ENCODE measurements around the gene REM2.

The REM2 gene

DNA sequence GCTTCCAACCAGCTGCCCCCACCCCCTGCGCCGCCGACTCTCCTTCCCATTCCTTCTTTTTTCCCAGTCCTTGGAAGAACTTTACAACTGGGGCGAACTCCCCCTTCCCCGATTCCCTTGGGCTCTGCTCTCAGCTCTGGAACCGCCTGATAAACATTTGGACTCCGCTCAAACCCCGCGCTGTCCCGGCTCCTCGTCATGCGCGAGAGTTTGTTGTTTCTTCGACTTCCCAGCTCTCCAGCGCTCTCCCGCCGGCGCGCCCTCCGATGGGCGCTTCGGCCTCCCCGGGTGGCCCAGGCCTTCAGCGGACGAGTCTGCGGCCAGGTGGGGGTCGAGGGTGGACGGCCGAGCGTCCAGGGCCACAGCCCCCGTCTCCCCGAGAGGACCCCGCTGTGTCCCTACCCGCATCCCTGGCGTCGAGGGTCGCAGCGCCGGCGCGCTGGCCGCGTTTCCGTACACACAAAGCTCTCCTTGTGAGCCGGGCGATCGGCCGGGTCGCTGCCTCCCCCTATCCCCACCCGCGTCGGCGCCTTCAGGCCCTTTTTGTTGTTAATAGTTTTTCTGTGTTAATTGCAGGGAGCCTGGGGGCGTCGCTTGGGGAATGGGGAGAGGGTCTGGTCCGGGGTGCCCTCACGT is 45.8 kb upstream of the REM2 start:
- Histone ChIP-seq H3K36me3 (ENCODE audit: control insufficient read depth in 1 of 2, insufficient read depth in 2 of 2, low read length in 2 of 2) (peaks cover 37 to 38% of the 10 kb centered on the region in 2 experiments), H2BK120ac (ENCODE audit: insufficient read depth, low read length, poor library complexity) (peak overlapping the region; percentile 99), H3K4me1 (ENCODE audit: control insufficient read depth in 1 of 2, insufficient read depth in 2 of 2, low read length in 2 of 2) (peaks cover 14 to 23% of the 10 kb centered on the region in 2 experiments), H4K12ac (ENCODE audit: low read depth, low read length) (peak overlapping the region; percentile 95), H3K27me3 (ENCODE audit: insufficient read depth, low read length) (no peaks in the 10 kb centered on the region), H3K79me1 (ENCODE audit: low read length) (peaks cover 40% of the 10 kb centered on the region), H2BK5ac (ENCODE audit: low read depth, low read length, poor library complexity) (peak overlapping the region; percentile 96), H3K79me2 (ENCODE audit: control insufficient read depth, insufficient read depth, low read length, poor library complexity) (peaks cover 32% of the 10 kb centered on the region), H3K23ac (ENCODE audit: low read length) (no peak overlapping the region), H3K14ac (ENCODE audit: low read length) (peak overlapping the region; percentile 99), H3K27ac (ENCODE audit: low read depth, low read length) (peak overlapping the region; percentile 84), H3K9ac (ENCODE audit: low read length) (peak overlapping the region; percentile 99), H3K4me2 (ENCODE audit: low read length) (peak overlapping the region; percentile 79), H3K18ac (ENCODE audit: low read length) (peak overlapping the region; percentile 98), H2AFZ (ENCODE audit: insufficient read depth, low read length, poor library complexity) (peak overlapping the region; percentile 66), H2BK12ac (ENCODE audit: low read length) (peak overlapping the region; percentile 55), H3K4me3 (ENCODE audit: low read depth, low read length) (peak overlapping the region; percentile 98), H4K8ac (ENCODE audit: low read depth, low read length) (peak overlapping the region; percentile 78), H4K91ac (ENCODE audit: low read depth, low read length) (peak overlapping the region; percentile 93), H2AK5ac (ENCODE audit: low read length) (peak overlapping the region; percentile 94), H3K4ac (ENCODE audit: low read depth, low read length) (peak overlapping the region; percentile 98), H3K9me3 (ENCODE audit: insufficient read depth, low read depth, low read length) (peaks cover 6% of the 10 kb centered on the region)
- no CpG with 5 or more reads among the region's 57 CpGs for WGBS (ENCODE audit: extremely low coverage, insufficient coverage, insufficient read length)
- peak in 1 of 2 donors; percentile 67 for DNase-seq

DNA sequence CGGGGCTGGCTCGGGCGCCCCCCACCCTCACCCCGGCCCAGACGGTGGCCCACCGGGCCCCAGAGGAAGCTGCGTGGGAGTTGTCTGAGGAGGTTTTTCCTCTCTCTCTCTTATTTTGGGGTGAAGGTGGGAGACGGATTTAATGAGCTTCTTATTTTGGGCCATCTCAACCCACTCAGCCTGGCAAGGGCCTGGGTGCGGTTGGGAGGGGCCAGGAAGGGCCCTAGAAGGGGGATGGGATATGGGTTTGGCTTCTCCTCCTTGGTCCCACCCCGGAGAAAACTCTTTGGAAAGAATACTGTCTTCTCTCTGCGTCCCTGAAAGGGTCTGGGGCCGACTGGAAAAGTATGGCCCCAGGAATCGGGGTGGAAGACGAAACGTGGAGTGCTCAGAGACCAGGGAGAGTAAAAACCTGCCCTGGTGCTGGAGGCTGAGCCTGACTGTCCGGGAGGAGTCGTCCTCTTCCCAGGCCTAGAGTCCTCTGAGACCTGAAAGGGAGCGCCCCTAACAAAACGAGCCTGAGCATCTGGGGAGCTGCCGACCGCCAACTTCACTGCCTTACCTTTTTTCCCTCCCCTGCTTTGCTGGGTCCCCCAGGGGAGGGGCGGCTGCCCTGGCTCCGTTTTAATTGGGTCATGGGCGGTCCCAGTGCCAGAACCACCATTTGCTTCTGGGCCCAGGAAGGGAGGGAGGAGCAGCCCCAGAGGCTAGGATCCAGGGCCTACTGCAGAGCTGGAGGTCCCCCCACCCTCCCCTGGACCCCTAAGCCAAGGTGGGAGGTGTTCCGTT is 45.1 kb upstream of the REM2 start:
- peak overlapping the region; percentile 94 for H2AK5ac ChIP-seq (ENCODE audit: low read length)
- peak overlapping the region; percentile 79 for H3K4me2 ChIP-seq (ENCODE audit: low read length)
- peak overlapping the region; percentile 29 for H2BK12ac ChIP-seq (ENCODE audit: low read length)
- peak; percentile 11 to 46 for DNase-seq
- peaks cover 40% of the 10 kb centered on the region for H3K79me1 ChIP-seq (ENCODE audit: low read length)
- peak overlapping the region; percentile 66 for H2AFZ ChIP-seq (ENCODE audit: insufficient read depth, low read length, poor library complexity)
- peaks cover 32% of the 10 kb centered on the region for H3K79me2 ChIP-seq (ENCODE audit: control insufficient read depth, insufficient read depth, low read length, poor library complexity)
- H3K18ac ChIP-seq (ENCODE audit: low read length), result peak overlapping the region; percentile 98
- H3K4me3 ChIP-seq (ENCODE audit: low read depth, low read length), result peak overlapping the region; percentile 98
- peak overlapping the region; percentile 78 for H4K8ac ChIP-seq (ENCODE audit: low read depth, low read length)
- peaks cover 14 to 23% of the 10 kb centered on the region in 2 experiments for H3K4me1 ChIP-seq (ENCODE audit: control insufficient read depth in 1 of 2, insufficient read depth in 2 of 2, low read length in 2 of 2)
- peak overlapping the region; percentile 93 for H4K91ac ChIP-seq (ENCODE audit: low read depth, low read length)
- peaks cover 44 to 46% of the 10 kb centered on the region in 2 experiments for H3K36me3 ChIP-seq (ENCODE audit: control insufficient read depth in 1 of 2, insufficient read depth in 2 of 2, low read length in 2 of 2)
- WGBS (ENCODE audit: extremely low coverage, insufficient coverage, insufficient read length), result no CpG with 5 or more reads among the region's 25 CpGs
- no peak overlapping the region for H3K23ac ChIP-seq (ENCODE audit: low read length)
- H3K4ac ChIP-seq (ENCODE audit: low read depth, low read length), result peak overlapping the region; percentile 98
- H3K27me3 ChIP-seq (ENCODE audit: insufficient read depth, low read length), result no peaks in the 10 kb centered on the region
- peak overlapping the region; percentile 99 for H3K9ac ChIP-seq (ENCODE audit: low read length)
- H3K9me3 ChIP-seq (ENCODE audit: insufficient read depth, low read depth, low read length), result peaks cover 6% of the 10 kb centered on the region
- H4K12ac ChIP-seq (ENCODE audit: low read depth, low read length), result peak overlapping the region; percentile 95
- peak overlapping the region; percentile 99 for H2BK120ac ChIP-seq (ENCODE audit: insufficient read depth, low read length, poor library complexity)
- H2BK5ac ChIP-seq (ENCODE audit: low read depth, low read length, poor library complexity), result peak overlapping the region; percentile 96
- H3K27ac ChIP-seq (ENCODE audit: low read depth, low read length), result peak overlapping the region; percentile 84
- peak overlapping the region; percentile 99 for H3K14ac ChIP-seq (ENCODE audit: low read length)

DNA sequence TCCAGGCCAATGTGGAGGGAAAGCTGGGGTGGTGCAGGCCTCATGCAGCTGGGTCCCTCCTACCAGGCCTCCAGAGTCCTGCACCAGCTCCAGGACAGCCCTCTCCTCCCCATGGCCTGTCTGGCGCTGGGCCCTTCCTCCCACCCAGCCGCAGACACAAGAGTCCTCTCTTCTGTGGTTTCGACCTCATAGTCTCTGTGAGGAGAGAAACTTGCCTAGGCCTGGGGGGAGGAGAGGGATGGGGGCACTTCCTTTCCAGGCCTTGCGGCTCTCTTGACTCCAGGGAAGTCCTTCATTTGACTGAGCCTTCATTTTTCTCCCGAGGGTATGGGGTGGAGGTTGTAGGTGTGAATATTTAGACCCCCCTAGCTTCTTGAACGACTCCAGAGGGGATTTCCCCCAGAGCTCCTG is 44.4 kb upstream of the REM2 start:
- H4K91ac ChIP-seq (ENCODE audit: low read depth, low read length), result peak overlapping the region; percentile 93
- peaks cover 49 to 50% of the 10 kb centered on the region in 2 experiments for H3K36me3 ChIP-seq (ENCODE audit: control insufficient read depth in 1 of 2, insufficient read depth in 2 of 2, low read length in 2 of 2)
- H3K4me2 ChIP-seq (ENCODE audit: low read length), result peak overlapping the region; percentile 79
- peak overlapping the region; percentile 72 for H2BK12ac ChIP-seq (ENCODE audit: low read length)
- no peak overlapping the region for H3K23ac ChIP-seq (ENCODE audit: low read length)
- H2AK5ac ChIP-seq (ENCODE audit: low read length), result peak overlapping the region; percentile 87
- H3K14ac ChIP-seq (ENCODE audit: low read length), result peak overlapping the region; percentile 99
- peak overlapping the region; percentile 99 for H2BK120ac ChIP-seq (ENCODE audit: insufficient read depth, low read length, poor library complexity)
- H3K79me2 ChIP-seq (ENCODE audit: control insufficient read depth, insufficient read depth, low read length, poor library complexity), result peaks cover 32% of the 10 kb centered on the region
- peak overlapping the region; percentile 78 for H4K8ac ChIP-seq (ENCODE audit: low read depth, low read length)
- H3K4me3 ChIP-seq (ENCODE audit: low read depth, low read length), result peak overlapping the region; percentile 98
- H3K27me3 ChIP-seq (ENCODE audit: insufficient read depth, low read length), result no peaks in the 10 kb centered on the region
- H3K27ac ChIP-seq (ENCODE audit: low read depth, low read length), result peak overlapping the region; percentile 84
- peak; percentile 27 to 47 for DNase-seq
- peaks cover 40% of the 10 kb centered on the region for H3K79me1 ChIP-seq (ENCODE audit: low read length)
- H3K9me3 ChIP-seq (ENCODE audit: insufficient read depth, low read depth, low read length), result peaks cover 6% of the 10 kb centered on the region
- no peak overlapping the region for H3K9ac ChIP-seq (ENCODE audit: low read length)
- peak overlapping the region; percentile 14 for H4K12ac ChIP-seq (ENCODE audit: low read depth, low read length)
- H2BK5ac ChIP-seq (ENCODE audit: low read depth, low read length, poor library complexity), result peak overlapping the region; percentile 96
- H3K4me1 ChIP-seq (ENCODE audit: control insufficient read depth in 1 of 2, insufficient read depth in 2 of 2, low read length in 2 of 2), result peaks cover 14 to 23% of the 10 kb centered on the region in 2 experiments
- peak overlapping the region; percentile 98 for H3K4ac ChIP-seq (ENCODE audit: low read depth, low read length)
- H3K18ac ChIP-seq (ENCODE audit: low read length), result peak overlapping the region; percentile 98
- no CpG with 5 or more reads among the region's 6 CpGs for WGBS (ENCODE audit: extremely low coverage, insufficient coverage, insufficient read length)
- H2AFZ ChIP-seq (ENCODE audit: insufficient read depth, low read length, poor library complexity), result peak overlapping the region; percentile 37

DNA sequence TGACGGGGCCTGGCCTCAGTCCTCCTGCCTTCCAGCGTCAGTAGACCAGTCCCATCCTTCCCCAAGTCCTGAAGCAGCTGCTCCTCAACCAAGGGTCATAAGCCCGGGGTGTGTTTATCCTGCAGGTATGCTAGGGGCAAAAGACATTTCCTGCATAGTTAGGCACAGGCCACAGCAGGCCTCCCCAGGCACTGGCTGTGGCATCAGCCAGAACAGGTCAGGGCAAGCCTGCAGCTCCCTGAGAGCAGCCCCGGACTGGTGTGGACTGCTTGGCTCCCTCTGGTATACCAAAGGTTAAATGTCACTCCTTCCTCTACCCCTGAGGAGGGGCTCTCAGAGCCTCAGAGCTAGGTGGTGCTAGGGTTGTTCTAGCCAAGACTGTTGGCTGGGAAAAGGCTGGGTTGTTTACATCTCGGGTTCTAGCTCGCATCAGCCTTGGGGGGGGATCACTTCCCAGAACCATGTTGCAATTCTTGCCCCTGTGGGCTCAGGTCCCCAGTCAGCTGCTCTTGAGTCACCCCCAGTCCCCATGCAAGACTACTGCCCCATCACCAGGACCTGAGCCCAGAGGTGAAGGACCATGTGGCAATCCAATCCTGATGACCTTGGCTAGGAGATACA is 43.8 kb upstream of the REM2 start:
- peak overlapping the region; percentile 99 for H3K14ac ChIP-seq (ENCODE audit: low read length)
- no CpG with 5 or more reads among the region's 6 CpGs for WGBS (ENCODE audit: extremely low coverage, insufficient coverage, insufficient read length)
- H3K23ac ChIP-seq (ENCODE audit: low read length), result no peak overlapping the region
- peak overlapping the region; percentile 96 for H2BK5ac ChIP-seq (ENCODE audit: low read depth, low read length, poor library complexity)
- H3K9ac ChIP-seq (ENCODE audit: low read length), result no peak overlapping the region
- no peak overlapping the region for H2AFZ ChIP-seq (ENCODE audit: insufficient read depth, low read length, poor library complexity)
- peaks cover 14 to 23% of the 10 kb centered on the region in 2 experiments for H3K4me1 ChIP-seq (ENCODE audit: control insufficient read depth in 1 of 2, insufficient read depth in 2 of 2, low read length in 2 of 2)
- H4K12ac ChIP-seq (ENCODE audit: low read depth, low read length), result peak overlapping the region; percentile 46
- H3K79me1 ChIP-seq (ENCODE audit: low read length), result peaks cover 40% of the 10 kb centered on the region
- H4K8ac ChIP-seq (ENCODE audit: low read depth, low read length), result peak overlapping the region; percentile 78
- H3K27me3 ChIP-seq (ENCODE audit: insufficient read depth, low read length), result no peaks in the 10 kb centered on the region
- H3K36me3 ChIP-seq (ENCODE audit: control insufficient read depth in 1 of 2, insufficient read depth in 2 of 2, low read length in 2 of 2), result peaks cover 50 to 51% of the 10 kb centered on the region in 2 experiments
- peak overlapping the region; percentile 93 for H4K91ac ChIP-seq (ENCODE audit: low read depth, low read length)
- H3K79me2 ChIP-seq (ENCODE audit: control insufficient read depth, insufficient read depth, low read length, poor library complexity), result peaks cover 32% of the 10 kb centered on the region
- peak overlapping the region; percentile 99 for H2BK120ac ChIP-seq (ENCODE audit: insufficient read depth, low read length, poor library complexity)
- peak overlapping the region; percentile 1 for H2AK5ac ChIP-seq (ENCODE audit: low read length)
- H3K27ac ChIP-seq (ENCODE audit: low read depth, low read length), result peak overlapping the region; percentile 84
- peak; percentile 96 to 97 for DNase-seq
- peak overlapping the region; percentile 37 for H3K4me3 ChIP-seq (ENCODE audit: low read depth, low read length)
- peak overlapping the region; percentile 98 for H3K4ac ChIP-seq (ENCODE audit: low read depth, low read length)
- H3K4me2 ChIP-seq (ENCODE audit: low read length), result peak overlapping the region; percentile 79
- H3K18ac ChIP-seq (ENCODE audit: low read length), result peak overlapping the region; percentile 11
- H2BK12ac ChIP-seq (ENCODE audit: low read length), result peak overlapping the region; percentile 1
- H3K9me3 ChIP-seq (ENCODE audit: insufficient read depth, low read depth, low read length), result peaks cover 6% of the 10 kb centered on the region
